GM20000 (cell line): Measurements from ENCODE around the gene RAD54L.
"Not testable (repeated sequence)": the region's sequence is repeated elsewhere in the genome, so short reads cannot be mapped to it uniquely, and the experiment has no call there.

Source experiments
- DNase-seq: peaks from one replicate; pipeline ENCODE4 v3.0.0; 2012; ENCODE audit warnings: low spot score
- CTCF ChIP-seq: IDR thresholded peaks from 2 replicates; pipeline ENCODE4 v1.5.1; 2012; ENCODE audit warnings: mild to moderate bottlenecking, control low read depth; ENCODE audit errors: extremely low read depth, missing control alignments

The RAD54L gene

GRCh38 chr1:46244656-46245371, 2.7 kb upstream of the RAD54L start:
- TF ChIP-seq CTCF: peak; percentile 19
- peak; percentile 74 for DNase-seq

- not testable (repeated sequence) for DNase-seq
These were observed 1.4 kb upstream of the RAD54L start for GRCh38 chr1:46246136-46246535.

- no peak for TF ChIP-seq CTCF
- peak; percentile 56 for DNase-seq
These were observed 771 bp upstream of the RAD54L start for GRCh38 chr1:46246548-46247435.

- peak; percentile 19 for DNase-seq
- no peak for TF ChIP-seq CTCF
These were observed 758 bp downstream of the RAD54L start for GRCh38 chr1:46248122-46248920.

GRCh38 chr1:46254668-46255067, 7.1 kb downstream of the RAD54L start:
- DNase-seq: no peak
- TF ChIP-seq CTCF: no peak

GRCh38 chr1:46256523-46256922, 9.0 kb downstream of the RAD54L start:
- TF ChIP-seq CTCF: no peak
- no peak for DNase-seq

GRCh38 chr1:46262508-46262907, 14.9 kb downstream of the RAD54L start:
- no peak for DNase-seq
- TF ChIP-seq CTCF: no peak
